ENCODE measurements around the gene SYN1.

The SYN1 gene

GRCh38 chrX:47568656-47569295 lies 50.9 kb downstream of the SYN1 start:
- no peak overlapping the region for H3K4ac ChIP-seq (ENCODE audit: low read depth, low read length)
- H3K4me2 ChIP-seq (ENCODE audit: low read length) = no peak overlapping the region
- no peak overlapping the region for H2BK12ac ChIP-seq (ENCODE audit: low read length)
- H4K8ac ChIP-seq (ENCODE audit: low read depth, low read length) = no peak overlapping the region
- H3K79me1 ChIP-seq (ENCODE audit: low read length) = peaks cover 3% of the 10 kb centered on the region
- H3K18ac ChIP-seq (ENCODE audit: low read length) = no peak overlapping the region
- H3K9ac ChIP-seq (ENCODE audit: low read length) = no peak overlapping the region
- no peak overlapping the region for H4K91ac ChIP-seq (ENCODE audit: low read depth, low read length)
- H2BK5ac ChIP-seq (ENCODE audit: low read depth, low read length, poor library complexity) = no peak overlapping the region
- no peak overlapping the region for H3K14ac ChIP-seq (ENCODE audit: low read length)
- no peak for DNase-seq
- H3K79me2 ChIP-seq (ENCODE audit: control insufficient read depth, insufficient read depth, low read length, poor library complexity) = peaks cover under 1% of the 10 kb centered on the region
- no CpG with 5 or more reads among the region's 13 CpGs for WGBS (ENCODE audit: extremely low coverage, insufficient coverage, insufficient read length)
- peaks cover 2% of the 10 kb centered on the region for H3K9me3 ChIP-seq (ENCODE audit: insufficient read depth, low read depth, low read length)
- no peak overlapping the region for H4K12ac ChIP-seq (ENCODE audit: low read depth, low read length)
- H3K4me1 ChIP-seq (ENCODE audit: control insufficient read depth in 1 of 2, insufficient read depth in 2 of 2, low read length in 2 of 2) = peaks cover 9% of the 10 kb centered on the region in 2 experiments
- no peak overlapping the region for H3K27ac ChIP-seq (ENCODE audit: low read depth, low read length)
- no peak overlapping the region for H3K23ac ChIP-seq (ENCODE audit: low read length)
- H3K27me3 ChIP-seq (ENCODE audit: insufficient read depth, low read length) = no peaks in the 10 kb centered on the region
- H2AK5ac ChIP-seq (ENCODE audit: low read length) = no peak overlapping the region
- peaks cover 43 to 60% of the 10 kb centered on the region in 2 experiments for H3K36me3 ChIP-seq (ENCODE audit: control insufficient read depth in 1 of 2, insufficient read depth in 2 of 2, low read length in 2 of 2)
- H2AFZ ChIP-seq (ENCODE audit: insufficient read depth, low read length, poor library complexity) = no peak overlapping the region
- no peak overlapping the region for H3K4me3 ChIP-seq (ENCODE audit: low read depth, low read length)
- no peak overlapping the region for H2BK120ac ChIP-seq (ENCODE audit: insufficient read depth, low read length, poor library complexity)

GRCh38 chrX:47566841-47567240 lies 52.8 kb downstream of the SYN1 start:
- H4K91ac ChIP-seq (ENCODE audit: low read depth, low read length) = no peak overlapping the region
- WGBS (ENCODE audit: extremely low coverage, insufficient coverage, insufficient read length) = no CpG with 5 or more reads among the region's 11 CpGs

GRCh38 chrX:47564438-47565085 lies 55.1 kb downstream of the SYN1 start:
- Histone ChIP-seq H3K4ac (ENCODE audit: low read depth, low read length) (no peak overlapping the region), H4K91ac (ENCODE audit: low read depth, low read length) (no peak overlapping the region), H3K23ac (ENCODE audit: low read length) (no peak overlapping the region), H3K14ac (ENCODE audit: low read length) (no peak overlapping the region), H3K27ac (ENCODE audit: low read depth, low read length) (no peak overlapping the region), H3K4me2 (ENCODE audit: low read length) (no peak overlapping the region), H2BK12ac (ENCODE audit: low read length) (no peak overlapping the region), H3K36me3 (ENCODE audit: control insufficient read depth in 1 of 2, insufficient read depth in 2 of 2, low read length in 2 of 2) (peaks cover 33 to 45% of the 10 kb centered on the region in 2 experiments), H2BK5ac (ENCODE audit: low read depth, low read length, poor library complexity) (no peak overlapping the region), H3K79me1 (ENCODE audit: low read length) (peaks cover 8% of the 10 kb centered on the region), H3K79me2 (ENCODE audit: control insufficient read depth, insufficient read depth, low read length, poor library complexity) (peaks cover 2% of the 10 kb centered on the region), H2BK120ac (ENCODE audit: insufficient read depth, low read length, poor library complexity) (no peak overlapping the region), H3K9ac (ENCODE audit: low read length) (no peak overlapping the region), H4K8ac (ENCODE audit: low read depth, low read length) (no peak overlapping the region), H2AK5ac (ENCODE audit: low read length) (no peak overlapping the region), H3K4me3 (ENCODE audit: low read depth, low read length) (no peak overlapping the region), H3K27me3 (ENCODE audit: insufficient read depth, low read length) (no peaks in the 10 kb centered on the region), H3K18ac (ENCODE audit: low read length) (no peak overlapping the region), H2AFZ (ENCODE audit: insufficient read depth, low read length, poor library complexity) (no peak overlapping the region), H3K9me3 (ENCODE audit: insufficient read depth, low read depth, low read length) (no peaks in the 10 kb centered on the region), H3K4me1 (ENCODE audit: control insufficient read depth in 1 of 2, insufficient read depth in 2 of 2, low read length in 2 of 2) (peaks cover 3% of the 10 kb centered on the region in 2 experiments), H4K12ac (ENCODE audit: low read depth, low read length) (no peak overlapping the region)
- DNase-seq = no peak
- WGBS (ENCODE audit: extremely low coverage, insufficient coverage, insufficient read length) = no CpG with 5 or more reads among the region's 12 CpGs

More at GRCh38 chrX:47566841-47567240, 52.8 kb downstream of the SYN1 start:
- no peak overlapping the region for H2BK12ac ChIP-seq (ENCODE audit: low read length)
- H3K4me2 ChIP-seq (ENCODE audit: low read length) = no peak overlapping the region
- DNase-seq = no peak
- H2BK5ac ChIP-seq (ENCODE audit: low read depth, low read length, poor library complexity) = no peak overlapping the region
- no peak overlapping the region for H3K4me3 ChIP-seq (ENCODE audit: low read depth, low read length)
- H2AFZ ChIP-seq (ENCODE audit: insufficient read depth, low read length, poor library complexity) = no peak overlapping the region
- no peak overlapping the region for H3K27ac ChIP-seq (ENCODE audit: low read depth, low read length)
- no peak overlapping the region for H3K4ac ChIP-seq (ENCODE audit: low read depth, low read length)
- H3K14ac ChIP-seq (ENCODE audit: low read length) = no peak overlapping the region
- H2BK120ac ChIP-seq (ENCODE audit: insufficient read depth, low read length, poor library complexity) = no peak overlapping the region
- H4K12ac ChIP-seq (ENCODE audit: low read depth, low read length) = no peak overlapping the region
- H3K79me2 ChIP-seq (ENCODE audit: control insufficient read depth, insufficient read depth, low read length, poor library complexity) = no peaks in the 10 kb centered on the region
- peaks cover under 1% of the 10 kb centered on the region for H3K9me3 ChIP-seq (ENCODE audit: insufficient read depth, low read depth, low read length)
- H3K27me3 ChIP-seq (ENCODE audit: insufficient read depth, low read length) = no peaks in the 10 kb centered on the region
- H3K9ac ChIP-seq (ENCODE audit: low read length) = no peak overlapping the region
- H2AK5ac ChIP-seq (ENCODE audit: low read length) = no peak overlapping the region
- H3K4me1 ChIP-seq (ENCODE audit: control insufficient read depth in 1 of 2, insufficient read depth in 2 of 2, low read length in 2 of 2) = peaks cover 2% of the 10 kb centered on the region in 2 experiments
- no peak overlapping the region for H4K8ac ChIP-seq (ENCODE audit: low read depth, low read length)
- H3K18ac ChIP-seq (ENCODE audit: low read length) = no peak overlapping the region
- H3K79me1 ChIP-seq (ENCODE audit: low read length) = no peaks in the 10 kb centered on the region
- H3K23ac ChIP-seq (ENCODE audit: low read length) = no peak overlapping the region
- H3K36me3 ChIP-seq (ENCODE audit: control insufficient read depth in 1 of 2, insufficient read depth in 2 of 2, low read length in 2 of 2) = peaks cover 46 to 64% of the 10 kb centered on the region in 2 experiments

- Histone ChIP-seq H4K91ac (ENCODE audit: low read depth, low read length) (no peak overlapping the region), H2AFZ (ENCODE audit: insufficient read depth, low read length, poor library complexity) (no peak overlapping the region), H2BK5ac (ENCODE audit: low read depth, low read length, poor library complexity) (no peak overlapping the region), H3K4me3 (ENCODE audit: low read depth, low read length) (no peak overlapping the region), H2AK5ac (ENCODE audit: low read length) (no peak overlapping the region), H3K9ac (ENCODE audit: low read length) (no peak overlapping the region), H3K18ac (ENCODE audit: low read length) (no peak overlapping the region), H3K27me3 (ENCODE audit: insufficient read depth, low read length) (no peaks in the 10 kb centered on the region), H3K4me2 (ENCODE audit: low read length) (no peak overlapping the region), H3K9me3 (ENCODE audit: insufficient read depth, low read depth, low read length) (no peaks in the 10 kb centered on the region), H3K23ac (ENCODE audit: low read length) (no peak overlapping the region), H4K12ac (ENCODE audit: low read depth, low read length) (no peak overlapping the region), H2BK12ac (ENCODE audit: low read length) (no peak overlapping the region), H4K8ac (ENCODE audit: low read depth, low read length) (no peak overlapping the region), H3K36me3 (ENCODE audit: control insufficient read depth in 1 of 2, insufficient read depth in 2 of 2, low read length in 2 of 2) (peaks cover 26 to 38% of the 10 kb centered on the region in 2 experiments), H3K4me1 (ENCODE audit: control insufficient read depth in 1 of 2, insufficient read depth in 2 of 2, low read length in 2 of 2) (peaks cover 3% of the 10 kb centered on the region in 2 experiments), H3K27ac (ENCODE audit: low read depth, low read length) (no peak overlapping the region), H3K79me2 (ENCODE audit: control insufficient read depth, insufficient read depth, low read length, poor library complexity) (peaks cover 2% of the 10 kb centered on the region), H2BK120ac (ENCODE audit: insufficient read depth, low read length, poor library complexity) (no peak overlapping the region), H3K79me1 (ENCODE audit: low read length) (peaks cover 8% of the 10 kb centered on the region), H3K14ac (ENCODE audit: low read length) (no peak overlapping the region), H3K4ac (ENCODE audit: low read depth, low read length) (no peak overlapping the region)
- no peak for DNase-seq
- WGBS (ENCODE audit: extremely low coverage, insufficient coverage, insufficient read length) = no CpG with 5 or more reads among the region's 8 CpGs
Measured at GRCh38 chrX:47563801-47564315, 55.8 kb downstream of the SYN1 start.
